Measurements from ENCODE around the gene ANXA6.

ANXA6 gene

DNA sequence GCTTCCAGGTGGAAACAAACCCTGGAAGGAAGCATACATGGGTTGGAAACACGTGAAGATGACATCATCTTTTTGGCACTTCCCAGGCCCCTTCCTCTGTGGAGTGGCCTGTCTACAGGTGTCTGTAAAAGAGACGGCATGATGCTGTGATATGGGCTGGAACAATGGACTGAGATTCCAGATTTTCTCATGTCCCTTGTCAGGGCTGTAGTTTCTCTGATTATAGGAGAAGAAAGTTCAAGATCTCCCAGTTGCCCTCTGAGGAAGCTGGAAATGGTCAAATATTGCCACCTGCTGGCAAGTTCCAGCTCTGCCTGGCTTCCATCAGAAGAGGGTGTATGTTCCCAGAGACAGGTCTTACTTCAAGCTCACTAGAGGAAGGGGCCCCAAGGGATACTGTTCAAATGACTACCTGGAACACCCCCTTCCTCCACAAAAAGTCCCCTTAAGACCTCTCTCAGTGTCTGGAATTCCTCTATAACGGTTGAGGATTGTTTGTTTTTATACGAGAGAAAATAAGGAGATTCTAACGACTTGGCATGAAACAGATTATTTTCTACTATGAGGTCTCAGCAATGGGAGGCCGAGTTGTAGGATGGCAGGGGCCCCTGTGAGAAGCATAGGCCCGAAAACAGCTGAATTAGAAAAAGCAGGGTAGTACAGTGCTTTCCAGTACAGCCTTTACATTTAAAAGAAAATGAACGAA lies 7.3 kb upstream of the ANXA6 start (continued):
- no peak for TF ChIP-seq MYNN (tag by site-specific recombination; IDR thresholded peaks at IDR 0.05; ENCODE audit: borderline replicate concordance)
- no peak for TF ChIP-seq ZNF473 (tag by site-specific recombination; IDR thresholded peaks at IDR 0.05)
- no peak for TF ChIP-seq ZFP37 (tag by site-specific recombination; IDR thresholded peaks at IDR 0.05)
- TF ChIP-seq KLF1 (tag by site-specific recombination; IDR thresholded peaks at IDR 0.05): no peak
- no peak for TF ChIP-seq ZNF707 (tag by site-specific recombination; IDR thresholded peaks at IDR 0.05)
- TF ChIP-seq ZNF701 (tag by site-specific recombination; IDR thresholded peaks at IDR 0.05): no peak
- TF ChIP-seq, protein P1, sequence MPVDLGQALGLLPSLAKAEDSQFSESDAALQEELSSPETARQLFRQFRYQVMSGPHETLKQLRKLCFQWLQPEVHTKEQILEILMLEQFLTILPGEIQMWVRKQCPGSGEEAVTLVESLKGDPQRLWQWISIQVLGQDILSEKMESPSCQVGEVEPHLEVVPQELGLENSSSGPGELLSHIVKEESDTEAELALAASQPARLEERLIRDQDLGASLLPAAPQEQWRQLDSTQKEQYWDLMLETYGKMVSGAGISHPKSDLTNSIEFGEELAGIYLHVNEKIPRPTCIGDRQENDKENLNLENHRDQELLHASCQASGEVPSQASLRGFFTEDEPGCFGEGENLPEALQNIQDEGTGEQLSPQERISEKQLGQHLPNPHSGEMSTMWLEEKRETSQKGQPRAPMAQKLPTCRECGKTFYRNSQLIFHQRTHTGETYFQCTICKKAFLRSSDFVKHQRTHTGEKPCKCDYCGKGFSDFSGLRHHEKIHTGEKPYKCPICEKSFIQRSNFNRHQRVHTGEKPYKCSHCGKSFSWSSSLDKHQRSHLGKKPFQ (tag by site-specific recombination; IDR thresholded peaks at IDR 0.05): no peak
- no peak for TF ChIP-seq ZNF133 (tag by site-specific recombination; IDR thresholded peaks at IDR 0.05)
- no peak for TF ChIP-seq GLIS1 (tag by site-specific recombination; IDR thresholded peaks at IDR 0.05)
- no peak for TF ChIP-seq SP2 (tag by site-specific recombination; IDR thresholded peaks at IDR 0.05)
- TF ChIP-seq ZNF48 (tag by site-specific recombination; IDR thresholded peaks at IDR 0.05): no peak
- no peak for TF ChIP-seq MEIS1 (CRISPR knock-in tag; IDR thresholded peaks at IDR 0.05; ENCODE audit: borderline replicate concordance)
- TF ChIP-seq ZBTB48 (tag by site-specific recombination; IDR thresholded peaks at IDR 0.05): no peak
- TF ChIP-seq, protein P2, sequence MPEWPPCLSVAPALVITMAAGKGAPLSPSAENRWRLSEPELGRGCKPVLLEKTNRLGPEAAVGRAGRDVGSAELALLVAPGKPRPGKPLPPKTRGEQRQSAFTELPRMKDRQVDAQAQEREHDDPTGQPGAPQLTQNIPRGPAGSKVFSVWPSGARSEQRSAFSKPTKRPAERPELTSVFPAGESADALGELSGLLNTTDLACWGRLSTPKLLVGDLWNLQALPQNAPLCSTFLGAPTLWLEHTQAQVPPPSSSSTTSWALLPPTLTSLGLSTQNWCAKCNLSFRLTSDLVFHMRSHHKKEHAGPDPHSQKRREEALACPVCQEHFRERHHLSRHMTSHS (tag by site-specific recombination; IDR thresholded peaks at IDR 0.05): no peak
- TF ChIP-seq ZNF677 (tag by site-specific recombination; IDR thresholded peaks at IDR 0.05): no peak

DNA sequence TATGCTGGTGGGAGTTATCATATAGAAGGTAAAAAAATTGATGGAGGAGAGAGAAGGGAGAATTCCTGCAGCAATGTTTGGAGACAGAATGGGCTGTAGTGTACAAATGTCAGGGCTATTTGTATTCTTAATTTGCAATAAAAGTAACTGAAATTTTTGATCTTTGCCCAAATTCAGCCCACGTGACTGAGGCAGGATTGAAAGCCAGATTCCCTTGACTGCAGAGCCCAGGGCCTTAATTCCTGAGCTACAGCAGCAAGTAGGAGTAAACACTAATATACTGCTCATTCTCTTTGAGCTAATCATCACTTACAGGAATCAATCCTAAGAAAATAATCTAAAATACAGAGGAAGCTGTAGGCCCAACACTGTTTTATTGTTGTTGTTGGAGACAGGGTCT lies 5.2 kb upstream of the ANXA6 start:
- CTCF ChIA-PET: interaction anchor here (0.6 to 9.6 kb wide), 10 partner anchors 8 to 676 kb away, joined by 3 to 278 read pairs (median 4); no protein-coding TSS in a partner anchor
- no peaks in the 10 kb centered on the region for H3K36me3 ChIP-seq (ENCODE audit: control insufficient read depth in 2 of 2, insufficient read depth in 1 of 2, low read length in 2 of 2)
- no peaks in the 10 kb centered on the region for H3K9me3 ChIP-seq (ENCODE audit: control insufficient read depth, insufficient read depth, low read depth, low read length)
- POLR2A ChIA-PET: interaction anchor here (0.7 to 1.8 kb wide), 2 partner anchors 12 to 37 kb away, joined by 3 to 5 read pairs; no protein-coding TSS in a partner anchor
- no peak overlapping the region for H3K4me3 ChIP-seq (ENCODE audit: low read depth, low read length)
- no peak for TF ChIP-seq ZNF624 (tag by site-specific recombination; IDR thresholded peaks at IDR 0.05)
- TF ChIP-seq KLF16 (tag by site-specific recombination; IDR thresholded peaks at IDR 0.05): no peak
- TF ChIP-seq ZBTB7A (tag by site-specific recombination; IDR thresholded peaks at IDR 0.05; ENCODE audit: low read depth): no peak
- TF ChIP-seq MEIS1 (CRISPR knock-in tag; IDR thresholded peaks at IDR 0.05; ENCODE audit: borderline replicate concordance): no peak
- TF ChIP-seq ZNF837 (tag by site-specific recombination; IDR thresholded peaks at IDR 0.05): no peak
- TF ChIP-seq ZNF629 (tag by site-specific recombination; IDR thresholded peaks at IDR 0.05): no peak
- TF ChIP-seq ZNF660 (tag by site-specific recombination; IDR thresholded peaks at IDR 0.05): no peak
- TF ChIP-seq ZNF664 (tag by site-specific recombination; IDR thresholded peaks at IDR 0.05): no peak
- H3K27ac ChIP-seq (ENCODE audit: extremely low read depth, low read depth, low read length): no peak overlapping the region
- peaks cover 10% of the 10 kb centered on the region for H3K4me1 ChIP-seq (ENCODE audit: control insufficient read depth, insufficient read depth, low read length)

DNA sequence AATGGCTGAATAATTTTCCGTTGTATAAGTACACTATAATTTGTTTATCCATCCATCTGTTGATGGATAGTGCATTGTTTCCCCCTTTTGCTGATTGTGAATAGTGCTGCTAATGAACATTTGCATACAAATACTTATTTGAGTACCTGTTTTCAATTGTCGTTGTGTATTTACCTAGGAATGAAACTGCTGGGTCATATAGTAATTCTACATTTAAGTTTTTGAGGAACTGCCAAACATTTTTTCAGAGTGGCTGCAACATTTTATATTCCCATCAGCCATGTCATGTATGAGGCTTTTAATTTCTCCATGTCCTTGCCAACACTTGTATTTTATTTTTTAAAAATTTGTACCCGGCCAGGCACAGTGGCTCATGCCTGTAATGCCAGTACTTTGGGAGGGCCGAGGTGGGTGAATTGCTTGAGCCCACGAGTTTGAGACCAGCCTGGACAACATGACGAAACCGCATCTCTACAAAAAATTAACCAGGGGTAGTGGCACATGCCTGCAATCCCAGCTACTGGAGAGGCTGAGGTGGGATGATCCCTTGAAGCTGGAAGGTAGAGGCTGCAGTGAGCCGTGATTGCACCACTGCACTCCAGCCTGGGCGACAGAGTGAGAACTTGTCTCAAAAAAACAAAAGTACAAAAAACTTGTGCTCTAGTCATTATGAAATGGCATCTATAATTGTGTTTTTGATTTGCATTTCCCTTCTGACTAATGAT lies 2.2 kb upstream of the ANXA6 start:
- POLR2A ChIA-PET: no interaction called here
- Histone ChIP-seq H3K36me3 (ENCODE audit: control insufficient read depth in 2 of 2, insufficient read depth in 1 of 2, low read length in 2 of 2) (no peaks in the 10 kb centered on the region), H3K9me3 (ENCODE audit: control insufficient read depth, insufficient read depth, low read depth, low read length) (no peaks in the 10 kb centered on the region), H3K4me1 (ENCODE audit: control insufficient read depth, insufficient read depth, low read length) (peaks cover 20% of the 10 kb centered on the region), H3K27ac (ENCODE audit: extremely low read depth, low read depth, low read length) (no peak overlapping the region), H3K4me3 (ENCODE audit: low read depth, low read length) (no peak overlapping the region)
- CTCF ChIA-PET: interaction anchor here (0.7 to 9.6 kb wide), 4 partner anchors 33 to 798 kb away, joined by 3 to 278 read pairs (median 4); no protein-coding TSS in a partner anchor
- TF ChIP-seq ZNF133 (tag by site-specific recombination; IDR thresholded peaks at IDR 0.05) (no peak), KLF1 (tag by site-specific recombination; IDR thresholded peaks at IDR 0.05) (no peak), ZNF48 (tag by site-specific recombination; IDR thresholded peaks at IDR 0.05) (no peak), SALL2 (tag by site-specific recombination; IDR thresholded peaks at IDR 0.05; ENCODE audit: borderline replicate concordance) (no peak), ZFP3 (tag by site-specific recombination; IDR thresholded peaks at IDR 0.05; ENCODE audit: low read depth) (no peak), ZNF114 (tag by site-specific recombination; IDR thresholded peaks at IDR 0.05) (no peak)
- TF ChIP-seq, protein P3, sequence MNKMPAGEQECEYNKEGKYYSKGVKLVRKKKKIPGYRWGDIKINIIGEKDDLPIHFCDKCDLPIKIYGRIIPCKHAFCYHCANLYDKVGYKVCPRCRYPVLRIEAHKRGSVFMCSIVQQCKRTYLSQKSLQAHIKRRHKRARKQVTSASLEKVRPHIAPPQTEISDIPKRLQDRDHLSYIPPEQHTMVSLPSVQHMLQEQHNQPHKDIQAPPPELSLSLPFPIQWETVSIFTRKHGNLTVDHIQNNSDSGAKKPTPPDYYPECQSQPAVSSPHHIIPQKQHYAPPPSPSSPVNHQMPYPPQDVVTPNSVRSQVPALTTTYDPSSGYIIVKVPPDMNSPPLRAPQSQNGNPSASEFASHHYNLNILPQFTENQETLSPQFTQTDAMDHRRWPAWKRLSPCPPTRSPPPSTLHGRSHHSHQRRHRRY (tag by site-specific recombination; IDR thresholded peaks at IDR 0.05): no peak
- TF ChIP-seq, protein P4, sequence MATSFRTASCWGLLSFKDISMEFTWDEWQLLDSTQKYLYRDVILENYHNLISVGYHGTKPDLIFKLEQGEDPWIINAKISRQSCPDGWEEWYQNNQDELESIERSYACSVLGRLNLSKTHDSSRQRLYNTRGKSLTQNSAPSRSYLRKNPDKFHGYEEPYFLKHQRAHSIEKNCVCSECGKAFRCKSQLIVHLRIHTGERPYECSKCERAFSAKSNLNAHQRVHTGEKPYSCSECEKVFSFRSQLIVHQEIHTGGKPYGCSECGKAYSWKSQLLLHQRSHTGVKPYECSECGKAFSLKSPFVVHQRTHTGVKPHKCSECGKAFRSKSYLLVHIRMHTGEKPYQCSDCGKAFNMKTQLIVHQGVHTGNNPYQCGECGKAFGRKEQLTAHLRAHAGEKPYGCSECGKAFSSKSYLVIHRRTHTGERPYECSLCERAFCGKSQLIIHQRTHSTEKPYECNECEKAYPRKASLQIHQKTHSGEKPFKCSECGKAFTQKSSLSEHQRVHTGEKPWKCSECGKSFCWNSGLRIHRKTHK (tag by site-specific recombination; IDR thresholded peaks at IDR 0.05): no peak

All from HEK293 (cell line).